Skin epidermis (tissue), 12 donors: ENCODE measurements around the gene PLET1.
A peak's percentile ranks its signal among the peaks of the same experiment; 100 is the strongest.

Source experiments
- H3K27ac ChIP-seq, 21 experiments: fragments of 200-600 bp; sonication (generic) in 11 of 21; one replicate each; pipeline ENCODE4 v1.5.0; 2020; ENCODE audit warnings: mild to moderate bottlenecking in 3 of 21, inconsistent platforms in 2 of 21, moderate library complexity in 2 of 21
- H3K4me3 ChIP-seq, 7 experiments: fragments of 200-600 bp; sonication (generic) in 2 of 7; one replicate each; pipeline ENCODE4 v1.5.0; 2020; ENCODE audit warnings: inconsistent platforms in 2 of 7, mild to moderate bottlenecking in 2 of 7, moderate library complexity in 1 of 7

Gene PLET1

GRCh38 chr11:112249871-112250610, 10.6 kb downstream of the PLET1 start:
- Histone ChIP-seq H3K27ac (peak overlapping the region in 1 of 21 experiments; percentile 11), H3K4me3 (no peak overlapping the region)

GRCh38 chr11:112248201-112248600, 12.5 kb downstream of the PLET1 start:
- no peak overlapping the region for H3K27ac ChIP-seq
- H3K4me3 ChIP-seq = no peak overlapping the region

GRCh38 chr11:112247201-112247600, 13.5 kb downstream of the PLET1 start:
- Histone ChIP-seq H3K27ac (no peak overlapping the region), H3K4me3 (no peak overlapping the region)

- no peak overlapping the region for H3K4me3 ChIP-seq
- no peak overlapping the region for H3K27ac ChIP-seq
Observed at GRCh38 chr11:112241486-112241885, 19.2 kb downstream of the PLET1 start.

- Histone ChIP-seq H3K4me3 (no peak overlapping the region), H3K27ac (no peak overlapping the region)
Observed at GRCh38 chr11:112238041-112238440, 22.6 kb downstream of the PLET1 start.

DNA sequence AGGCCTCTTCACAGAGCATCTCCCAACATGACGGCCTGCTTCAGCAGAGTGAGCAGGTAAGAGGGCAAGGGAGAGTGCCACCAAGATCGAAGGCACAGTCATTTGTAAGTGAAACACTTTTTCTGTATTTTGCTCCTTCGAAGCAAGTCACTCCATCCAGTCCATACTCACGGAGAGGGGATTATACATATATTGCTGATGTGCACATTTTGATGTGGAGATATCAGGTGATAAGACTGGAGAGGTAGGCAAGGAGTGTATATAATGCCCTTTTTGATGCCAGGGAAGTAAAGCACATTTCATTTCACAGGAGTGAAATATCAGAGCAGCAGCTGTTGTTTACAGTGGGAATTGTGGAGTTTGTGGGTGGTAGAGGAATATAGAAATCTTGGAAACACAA, 23.2 kb downstream of the PLET1 start:
- Histone ChIP-seq H3K27ac (no peak overlapping the region), H3K4me3 (no peak overlapping the region)

DNA sequence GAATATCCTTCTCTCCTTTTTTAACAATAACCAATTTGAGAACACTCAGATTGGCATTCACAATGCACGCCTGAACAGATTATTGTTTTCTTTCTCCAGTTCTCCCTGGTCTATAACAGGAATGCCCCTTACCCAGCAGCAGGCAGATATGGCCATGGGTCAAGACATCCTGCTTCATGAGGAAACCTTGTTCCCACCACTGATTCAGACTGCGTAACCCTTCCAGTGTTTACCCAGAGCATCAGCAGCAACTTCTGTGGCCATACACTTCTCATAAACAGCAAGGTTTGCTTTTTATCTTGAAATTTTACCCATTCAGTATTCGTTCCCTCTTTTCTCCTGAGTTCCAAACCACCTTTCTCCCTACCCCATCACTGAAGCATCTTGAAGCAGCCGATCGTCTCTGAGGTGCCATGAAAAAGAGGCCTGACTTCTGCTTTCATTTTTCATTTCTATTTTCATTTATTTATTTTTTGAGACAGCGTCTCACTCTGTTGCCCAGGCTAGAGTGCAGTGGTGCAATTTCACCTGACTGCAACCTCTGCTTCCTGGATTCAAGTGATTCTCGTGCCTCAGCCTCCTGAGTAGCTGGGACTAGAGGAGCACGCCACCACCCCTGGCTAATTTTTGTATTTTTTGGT, 24.8 kb downstream of the PLET1 start:
- Histone ChIP-seq H3K27ac (no peak overlapping the region), H3K4me3 (no peak overlapping the region)

DNA sequence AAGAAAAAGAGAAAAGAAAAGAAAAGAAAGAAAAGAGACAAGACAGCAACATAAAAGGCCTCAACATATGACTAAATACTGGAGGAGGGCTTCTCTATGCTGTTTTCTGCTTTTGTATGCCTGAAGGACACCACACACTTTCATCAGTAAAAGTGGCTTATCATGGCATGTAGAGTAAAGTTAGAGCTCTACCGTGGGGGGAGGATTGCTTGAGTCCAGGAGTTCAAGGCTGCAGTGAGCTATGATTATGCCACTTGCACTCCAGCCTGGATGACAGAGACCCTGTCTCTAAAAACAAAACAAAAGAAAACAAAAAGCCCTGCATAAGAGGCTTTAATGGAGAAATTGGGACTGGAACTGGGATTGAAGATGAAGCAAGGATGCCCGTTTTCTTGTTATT, 28.7 kb downstream of the PLET1 start:
- Histone ChIP-seq H3K27ac (no peak overlapping the region), H3K4me3 (no peak overlapping the region)

GRCh38 chr11:112229746-112230433, 30.8 kb downstream of the PLET1 start:
- no peak overlapping the region for H3K4me3 ChIP-seq
- peak overlapping the region in 3 of 21 experiments; percentile 10 to 30 (median 20) for H3K27ac ChIP-seq

DNA sequence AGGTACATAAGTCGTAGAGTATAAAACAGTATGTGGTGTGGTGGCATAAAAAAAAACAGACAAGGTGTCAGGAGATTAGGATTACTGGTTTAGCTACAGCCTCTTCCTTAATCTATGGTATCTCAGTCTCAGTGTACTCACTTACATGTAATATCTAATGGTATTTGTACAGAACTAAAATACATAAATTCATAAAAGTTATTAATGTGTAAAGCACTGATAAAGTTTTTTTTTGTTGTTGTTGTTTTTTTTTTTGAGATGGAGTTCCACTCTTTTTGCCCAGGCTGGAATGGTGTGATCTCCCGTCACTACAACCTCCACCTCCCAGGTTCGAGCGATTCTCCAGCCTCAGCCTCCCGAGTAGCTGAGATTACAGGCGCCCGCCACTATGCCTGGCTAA, 31.5 kb downstream of the PLET1 start:
- Histone ChIP-seq H3K4me3 (no peak overlapping the region), H3K27ac (peak overlapping the region in 3 of 21 experiments; percentile 10 to 30 (median 20))

- H3K4me3 ChIP-seq = no peak overlapping the region
- no peak overlapping the region for H3K27ac ChIP-seq
Observed at GRCh38 chr11:112228706-112229105, 32.0 kb downstream of the PLET1 start.

DNA sequence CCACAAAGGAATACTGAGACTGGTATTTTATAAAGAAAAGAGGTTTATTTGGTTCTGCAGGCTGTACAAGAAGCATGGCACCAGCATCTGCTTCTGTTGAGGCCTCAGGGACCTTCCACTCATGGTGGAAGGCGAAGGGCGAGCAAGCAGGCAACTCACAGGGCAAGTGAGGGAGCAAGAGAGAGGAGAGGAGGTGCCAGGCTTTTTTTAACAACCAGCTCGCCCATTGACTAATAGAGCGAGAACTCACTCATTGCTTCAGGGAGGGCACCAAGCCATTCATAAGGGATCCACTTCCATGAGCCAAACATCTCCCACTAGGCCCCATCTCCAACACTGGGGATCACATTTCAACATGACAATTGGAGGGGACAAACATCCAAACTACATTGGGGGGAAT, 33.2 kb downstream of the PLET1 start:
- H3K4me3 ChIP-seq = peak overlapping the region; percentile 51 to 85 (median 66)

DNA sequence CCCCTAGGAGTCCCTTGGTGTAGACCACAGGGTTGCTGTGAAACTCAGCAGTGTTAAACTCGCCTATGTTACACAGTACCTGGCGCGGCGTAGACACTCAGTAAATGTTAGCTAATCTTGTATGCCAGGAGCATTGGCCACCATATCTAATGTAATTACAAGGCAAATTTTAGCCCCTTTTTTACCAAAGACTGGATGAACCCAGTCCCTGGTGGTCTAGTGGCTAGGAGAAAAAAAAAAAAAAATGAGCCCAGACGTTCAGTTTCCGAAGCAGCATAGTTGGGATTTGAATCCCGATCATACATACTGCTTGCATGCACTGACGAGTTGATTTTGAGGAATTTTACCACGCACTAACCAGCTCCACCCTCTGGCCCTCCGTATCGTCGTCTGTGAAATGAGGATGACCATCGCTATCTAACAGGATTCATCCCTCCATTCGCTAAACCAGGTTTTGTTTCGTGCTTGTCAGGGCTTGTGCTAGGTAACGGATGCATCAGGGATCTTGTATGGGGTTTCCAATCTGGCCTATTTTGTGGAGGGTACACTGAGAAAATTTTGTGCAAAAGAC, 33.7 kb downstream of the PLET1 start:
- Histone ChIP-seq H3K27ac (peak overlapping the region; percentile 59 to 100 (median 97)), H3K4me3 (peak overlapping the region; percentile 51 to 85 (median 66))

More for the DNA sequence above, 33.2 kb downstream of the PLET1 start:
- peak overlapping the region in 11 of 21 experiments; percentile 95 to 100 (median 97) for H3K27ac ChIP-seq

- Histone ChIP-seq H3K4me3 (peak within 1 kb of the TSS; percentile 51 to 85 (median 66)), H3K27ac (peak within 1 kb of the TSS; percentile 59 to 100 (median 97))
Observed at GRCh38 chr11:112226062-112226830, 34.4 kb downstream of the PLET1 start, which contains the start of gene PTS. PTS (plus strand) TSS chr11:112226428; CDS start chr11:112226444, 16 bp downstream.

GRCh38 chr11:112225753-112226061, 35.0 kb downstream of the PLET1 start:
- peak overlapping the region; percentile 59 to 100 (median 97) for H3K27ac ChIP-seq
- H3K4me3 ChIP-seq = peak overlapping the region; percentile 51 to 85 (median 66)

- H3K27ac ChIP-seq = no peak overlapping the region
- H3K4me3 ChIP-seq = no peak overlapping the region
Observed at GRCh38 chr11:112223754-112224532, 36.7 kb downstream of the PLET1 start.

DNA sequence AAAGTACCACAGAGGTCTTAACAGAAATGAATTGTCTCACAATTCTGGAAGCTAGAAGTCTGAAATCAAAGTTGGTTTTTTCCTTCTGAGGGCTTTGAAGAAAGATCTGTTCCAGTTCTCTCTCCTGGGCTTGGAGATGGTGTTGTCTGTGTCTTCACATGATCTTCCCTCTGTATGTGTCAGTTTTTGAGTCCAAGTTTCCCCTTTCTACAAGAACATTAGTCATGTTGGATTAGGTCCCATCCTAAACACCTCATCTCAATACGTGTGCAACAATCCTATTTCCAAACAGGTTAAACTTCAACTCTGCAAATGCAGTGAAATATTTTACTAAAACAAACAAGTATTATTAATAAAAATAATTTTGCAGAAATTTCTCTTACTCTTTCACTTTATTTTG, 37.5 kb downstream of the PLET1 start:
- Histone ChIP-seq H3K27ac (peak overlapping the region in 6 of 21 experiments; percentile 7 to 88 (median 66)), H3K4me3 (no peak overlapping the region)

DNA sequence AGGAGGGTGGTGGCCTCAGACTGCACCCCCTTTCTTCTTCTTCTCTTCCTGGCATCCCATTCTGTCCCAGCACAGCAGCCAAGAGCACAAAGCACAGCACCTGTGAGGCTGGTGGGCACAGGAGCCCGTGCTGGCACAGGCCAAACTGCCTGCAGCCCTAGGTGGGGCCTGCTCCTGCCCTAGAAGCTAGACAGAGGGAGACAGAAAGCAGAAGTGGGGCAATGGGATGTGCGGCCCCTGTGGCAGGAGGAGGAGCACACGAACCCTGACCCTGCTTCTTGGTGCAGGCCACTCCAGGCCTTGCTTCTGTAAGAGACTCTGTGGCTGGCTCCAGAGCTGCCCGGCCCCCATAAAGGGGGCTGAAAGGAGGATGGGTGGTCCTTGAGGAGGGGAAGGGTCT, 38.4 kb downstream of the PLET1 start:
- no peak overlapping the region for H3K4me3 ChIP-seq
- peak overlapping the region in 12 of 21 experiments; percentile 7 to 88 (median 52) for H3K27ac ChIP-seq
